Brain microvascular endothelial cell (primary cell): ENCODE data around the gene BAIAP2L1.

Experiments
- DNase-seq: peaks from one replicate; pipeline ENCODE4 v3.0.0-alpha.2; 2020
- H3K27ac ChIP-seq: fragments of 250-450 bp; sonication (Bioruptor Pico); 2 replicates; pipeline ENCODE4 v1.5.1; 2020; ENCODE audit warnings: mild to moderate bottlenecking, moderate library complexity
- H3K27me3 ChIP-seq: fragments of 250-450 bp; sonication (Bioruptor Pico); replicated peaks from 2 replicates; pipeline ENCODE4 v1.5.1; 2020; ENCODE audit warnings: mild to moderate bottlenecking
- H3K36me3 ChIP-seq: fragments of 250-450 bp; sonication (Bioruptor Pico); replicated peaks from 2 replicates; pipeline ENCODE4 v1.5.1; 2020; ENCODE audit warnings: mild to moderate bottlenecking
- H3K4me3 ChIP-seq: 2 replicates; pipeline ENCODE4 v1.5.1; 2011; ENCODE audit warnings: low read depth, mild to moderate bottlenecking, control low read depth, low read length, moderate library complexity
- CTCF ChIP-seq: IDR thresholded peaks from 2 replicates; pipeline ENCODE4 v1.5.1; 2011; ENCODE audit warnings: low read depth, mild to moderate bottlenecking, moderate library complexity, low read length, control low read depth, inconsistent platforms; ENCODE audit errors: missing control alignments
- in situ Hi-C: cut with HindIII; loops from 2 replicates; pipeline ENCODE4 v1.10.0; 2017; ENCODE audit warnings: low sequenced_read_pairs, low pct_ligation_motif_present

The BAIAP2L1 gene

DNA sequence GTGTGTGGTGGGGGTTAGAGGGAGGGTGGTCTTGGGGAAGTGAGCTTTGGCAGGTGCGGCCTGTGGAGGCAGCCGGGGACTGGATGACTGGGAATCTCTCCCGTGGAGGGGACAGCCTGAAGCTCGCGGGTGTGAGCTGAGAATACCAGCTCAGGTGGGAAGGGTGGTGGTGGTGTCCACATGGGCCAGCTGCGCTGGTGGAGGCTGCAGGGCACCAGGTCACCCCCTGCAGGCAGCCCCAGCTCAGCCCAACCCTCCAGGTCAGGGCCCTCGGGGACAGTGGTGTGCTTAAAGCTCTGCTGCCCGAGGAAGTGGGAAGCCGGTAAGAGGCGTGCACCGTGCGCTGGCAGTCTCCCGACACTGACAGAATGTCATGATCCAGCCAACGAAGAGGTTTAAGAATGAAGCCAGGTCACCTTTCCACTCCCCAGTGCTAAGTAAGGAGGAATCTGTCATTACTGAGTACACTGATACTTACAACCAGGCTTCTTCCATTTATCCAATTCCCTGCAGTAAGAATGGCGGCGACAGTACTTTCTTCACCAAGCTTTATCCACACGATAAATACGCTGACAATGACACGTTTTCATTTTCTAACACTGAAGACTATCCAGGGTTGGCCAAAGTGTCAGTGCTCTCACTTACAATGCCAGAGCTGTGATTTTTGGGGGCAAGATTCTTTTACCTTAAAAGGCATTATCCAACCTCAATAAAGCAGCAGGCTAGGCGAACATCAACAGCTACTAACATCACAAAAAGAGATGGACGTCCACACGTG is 99.0 kb downstream of the BAIAP2L1 start:
- Histone ChIP-seq H3K27ac (no peak overlapping the region), H3K27me3 (no peaks in the 10 kb centered on the region), H3K4me3 (no peak overlapping the region), H3K36me3 (peaks cover 13% of the 10 kb centered on the region)
- no peak for DNase-seq
- in situ Hi-C loops = no loop called here
- no peak for TF ChIP-seq CTCF

GRCh38 chr7:98300595-98301372 is 100.1 kb downstream of the BAIAP2L1 start:
- no peak for DNase-seq
- Histone ChIP-seq H3K4me3 (no peak overlapping the region), H3K27ac (no peak overlapping the region), H3K27me3 (no peaks in the 10 kb centered on the region), H3K36me3 (peaks cover 7% of the 10 kb centered on the region)
- in situ Hi-C loops = no loop called here
- no peak for TF ChIP-seq CTCF

- peaks cover 24% of the 10 kb centered on the region for H3K36me3 ChIP-seq
- no peaks in the 10 kb centered on the region for H3K27me3 ChIP-seq
- in situ Hi-C loops = loop anchor here (25.0 kb wide), 1 partner anchor 565 kb away; the partner anchor contains the start of gene TMEM130
- peak; percentile 12 for TF ChIP-seq CTCF
- DNase-seq = no peak
- H3K4me3 ChIP-seq = no peak overlapping the region
- no peak overlapping the region for H3K27ac ChIP-seq
Measured at GRCh38 chr7:98297626-98298286, 103.1 kb downstream of the BAIAP2L1 start.

- no peaks in the 10 kb centered on the region for H3K27me3 ChIP-seq
- H3K4me3 ChIP-seq = no peak overlapping the region
- H3K27ac ChIP-seq = no peak overlapping the region
- H3K36me3 ChIP-seq = peaks cover 28% of the 10 kb centered on the region
- no peak for TF ChIP-seq CTCF
- in situ Hi-C loops = loop anchor here (25.0 kb wide), 1 partner anchor 565 kb away; the partner anchor contains the start of gene TMEM130
- no peak for DNase-seq
Measured at GRCh38 chr7:98296833-98297232, 104.1 kb downstream of the BAIAP2L1 start.

- no peak for TF ChIP-seq CTCF
- Histone ChIP-seq H3K27me3 (no peaks in the 10 kb centered on the region), H3K27ac (no peak overlapping the region), H3K36me3 (peaks cover 33% of the 10 kb centered on the region), H3K4me3 (no peak overlapping the region)
- in situ Hi-C loops = loop anchor here (25.0 kb wide), 1 partner anchor 567 kb away; the partner anchor contains the start of gene TMEM130
- DNase-seq = no peak
Measured at GRCh38 chr7:98295467-98296192, 105.3 kb downstream of the BAIAP2L1 start.
